Small intestine (tissue), 7 donors: ENCODE results near the gene ARHGAP45. TPM values are rescaled to one million over a fixed set of nuclear protein-coding genes. Genes with fewer than 3 reads are reported as not detected.
"Not testable (repeated sequence)": the region's sequence is repeated elsewhere in the genome, so short reads cannot be mapped to it uniquely, and the experiment has no call there.

ENCODE experiments used
- DNase-seq, 2 donors: peaks; one replicate each; pipeline versions ENCODE4 v3.0.0 to v3.0.0-alpha.2; 2013
- FAIRE-seq: peaks from 2 replicates; lab custom pipeline; 2012; peaks lifted over from hg19 to GRCh38; lab: Jason Lieb, UNC
- H3K27ac ChIP-seq, 3 donors: one replicate each; pipeline ENCODE4 v1.5.1; 2013; ENCODE audit warnings: low read length in 2 of 3, mild to moderate bottlenecking in 2 of 3, control low read depth in 1 of 3, inconsistent platforms in 1 of 3, low read depth in 1 of 3, moderate library complexity in 1 of 3
- H3K27me3 ChIP-seq, 3 donors: one replicate each; pipeline ENCODE4 v1.6.1; 2013; ENCODE audit warnings: low read length in 3 of 3, inconsistent platforms in 1 of 3; ENCODE audit not compliant: control insufficient read depth in 3 of 3, insufficient read depth in 3 of 3
- H3K36me3 ChIP-seq, 3 donors: one replicate each; pipeline ENCODE4 v1.6.1; 2013; ENCODE audit warnings: low read length in 3 of 3, inconsistent platforms in 1 of 3, low read depth in 1 of 3, mild to moderate bottlenecking in 1 of 3, moderate library complexity in 1 of 3; ENCODE audit not compliant: control insufficient read depth in 3 of 3, insufficient read depth in 2 of 3
- H3K4me1 ChIP-seq, 3 donors: one replicate each; pipeline ENCODE4 v1.6.1; 2013; ENCODE audit warnings: low read length in 2 of 3, inconsistent platforms in 1 of 3, low read depth in 1 of 3, mild to moderate bottlenecking in 1 of 3, moderate library complexity in 1 of 3; ENCODE audit not compliant: control insufficient read depth in 3 of 3, insufficient read depth in 2 of 3
- H3K4me3 ChIP-seq, 3 donors: one replicate each; pipeline ENCODE4 v1.5.1; 2013; ENCODE audit warnings: low read length in 3 of 3, control low read depth in 1 of 3, inconsistent platforms in 1 of 3, low read depth in 1 of 3, mild to moderate bottlenecking in 1 of 3, moderate library complexity in 1 of 3
- H3K9me3 ChIP-seq, 2 donors: one replicate each; pipeline ENCODE4 v1.6.1; 2013; ENCODE audit warnings: low read depth in 1 of 2, low read length in 1 of 2; ENCODE audit not compliant: control insufficient read depth in 2 of 2, insufficient read depth in 1 of 2
- WGBS, 3 donors: extraction: QIAGEN DNeasy Blood & Tissue Kit; methylation state at CpG; one replicate each; pipeline ENCODE4 v1.1.7; 2013; 5-methylcytosine and 5-hydroxymethylcytosine counted together
- polyA plus RNA-seq, 4 donors: library from polyadenylated mRNA; stranded (reverse) in 3 of 4; unstranded in 1 of 4; fragments of 200-250 nt in 3 of 4; fragments of 120-200 nt in 1 of 4; gene quantifications; one replicate each; pipeline versions ENCODE4 v1.2.1 to v1.2.3, GENCODE V29; 2013
- donor health status: healthy with polysubstance abuse.
- donor health status: control.
- donor health status: control.
- donor health status: Bipolar disorder and iron deficiency.
- donor health status: healthy.

The ARHGAP45 gene
- polyA plus RNA-seq, 4 donors: 15.9 to 81.1 (median 48.5) TPM

DNA sequence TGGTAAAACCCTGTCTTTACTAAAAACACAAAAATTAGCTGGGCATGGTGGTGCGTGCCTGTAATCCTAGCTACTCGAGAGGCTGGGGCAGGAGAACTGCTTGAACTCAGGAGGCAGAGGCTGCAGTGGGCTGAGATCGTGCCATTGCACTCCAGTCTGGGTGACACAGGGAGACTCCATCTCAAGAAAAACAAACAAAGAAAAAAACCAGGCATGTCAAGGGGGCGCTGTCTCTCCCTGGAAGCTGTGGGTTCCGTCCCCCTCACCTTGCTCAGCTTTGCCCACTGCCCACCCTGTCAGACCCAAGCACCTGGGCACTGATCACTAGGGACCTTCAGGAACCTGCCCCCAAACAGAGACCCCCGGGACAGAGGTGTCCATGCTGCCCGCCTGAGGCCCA is 62.1 kb downstream of the ARHGAP45 start:
- not testable (repeated sequence) for H3K27ac ChIP-seq, H3K9me3 ChIP-seq, H3K4me3 ChIP-seq, DNase-seq, H3K27me3 ChIP-seq, FAIRE-seq
- peaks cover 3 to 26% (median 9%) of the 10 kb centered on the region in 3 donors for H3K4me1 ChIP-seq
- 93 to 94% (median 94%) methylated on average over 7 of the region's 7 CpGs for WGBS, 3 donors
- H3K36me3 ChIP-seq: peaks cover 8 to 75% (median 18%) of the 10 kb centered on the region in 3 donors

DNA sequence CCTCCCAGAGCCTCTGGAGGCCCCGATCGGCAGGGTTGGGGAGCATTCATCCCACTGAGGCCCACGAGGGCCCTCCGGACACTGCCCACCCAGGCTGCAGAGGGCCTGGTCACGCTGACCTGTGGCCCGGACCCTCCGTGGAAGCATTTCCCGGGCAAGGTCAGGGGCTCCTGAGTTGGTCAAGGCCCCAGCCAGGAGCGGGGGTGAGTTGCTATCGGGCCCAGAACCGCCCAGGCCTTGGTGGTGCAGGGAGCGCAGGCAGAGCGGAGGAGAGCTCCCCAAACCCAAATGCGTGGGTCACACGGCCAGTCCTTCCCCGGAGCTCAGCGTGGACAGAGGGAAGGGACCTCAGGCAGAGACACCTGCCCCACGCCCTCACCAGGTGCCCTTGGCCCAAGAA is 62.6 kb downstream of the ARHGAP45 start:
- 94% methylated on average over 15 to 18 of the region's 18 CpGs for whole genome bisulfite sequencing, 3 donors
- no peaks in the 10 kb centered on the region for H3K9me3 ChIP-seq
- peaks cover 3 to 26% (median 9%) of the 10 kb centered on the region in 3 donors for H3K4me1 ChIP-seq
- H3K36me3 ChIP-seq: peaks cover 8 to 75% (median 17%) of the 10 kb centered on the region in 3 donors
- no peak overlapping the region for H3K27ac ChIP-seq
- DNase-seq (no peak), FAIRE-seq (no peak)
- no peaks in the 10 kb centered on the region for H3K27me3 ChIP-seq
- no peak overlapping the region for H3K4me3 ChIP-seq

DNA sequence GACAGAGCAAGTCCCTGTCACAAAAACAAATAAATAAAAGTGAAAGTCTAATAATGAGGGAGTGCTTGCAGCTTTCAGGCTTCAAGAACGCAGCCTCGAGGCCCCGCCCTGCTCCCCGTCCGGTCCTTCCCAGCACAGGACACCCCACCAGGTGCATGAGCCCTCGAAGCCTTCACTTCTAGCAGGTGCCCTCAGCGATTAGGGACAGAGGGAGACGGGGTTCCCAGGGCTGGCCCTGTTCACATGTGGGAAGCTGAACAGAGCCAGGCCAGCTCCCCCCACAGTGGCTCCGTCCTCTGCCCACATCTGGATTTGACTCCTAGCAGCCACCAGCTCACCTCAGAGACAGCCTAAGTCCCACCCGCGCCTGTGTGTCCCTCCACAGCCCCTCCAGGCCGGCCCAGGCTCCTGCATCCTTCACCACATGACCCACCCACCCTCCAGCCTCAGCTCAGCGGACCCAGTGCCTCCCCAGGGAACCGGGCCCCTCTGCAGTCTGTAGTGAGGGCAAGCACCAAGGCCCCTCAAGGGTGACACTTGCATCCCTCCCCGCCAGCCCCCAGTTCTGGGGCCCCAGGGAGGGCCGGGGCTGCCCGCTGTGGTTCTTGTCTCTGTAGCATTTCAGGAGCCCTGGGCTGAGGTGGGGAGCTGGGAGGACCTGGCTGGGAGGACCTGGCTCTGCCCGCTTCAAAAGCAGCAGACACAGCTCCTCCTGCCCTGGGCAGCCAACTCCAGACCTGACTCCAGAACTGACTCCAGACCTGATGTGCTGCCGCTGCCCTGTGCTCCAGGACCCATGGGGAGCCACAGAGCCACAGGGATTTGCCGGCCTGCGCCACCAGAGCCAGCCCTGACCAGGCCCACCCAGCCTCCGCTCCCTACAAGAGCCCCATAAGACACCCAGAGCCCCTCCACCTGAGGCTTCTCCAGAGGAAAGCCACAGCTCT is 64.1 kb downstream of the ARHGAP45 start:
- no peak for FAIRE-seq
- Histone ChIP-seq H3K4me3 (peak overlapping the region; percentile 56 to 84 (median 74)), H3K27ac (peak overlapping the region; percentile 77 to 99 (median 80)), H3K4me1 (peaks cover 3 to 34% (median 9%) of the 10 kb centered on the region in 3 donors), H3K9me3 (no peaks in the 10 kb centered on the region), H3K36me3 (peaks cover 8 to 70% (median 10%) of the 10 kb centered on the region in 3 donors), H3K27me3 (no peaks in the 10 kb centered on the region)
- whole genome bisulfite sequencing, 3 donors: 20 to 34% (median 32%) methylated on average over 22 of the region's 22 CpGs
- DNase-seq: peak in 1 of 2 donors; percentile 51

DNA sequence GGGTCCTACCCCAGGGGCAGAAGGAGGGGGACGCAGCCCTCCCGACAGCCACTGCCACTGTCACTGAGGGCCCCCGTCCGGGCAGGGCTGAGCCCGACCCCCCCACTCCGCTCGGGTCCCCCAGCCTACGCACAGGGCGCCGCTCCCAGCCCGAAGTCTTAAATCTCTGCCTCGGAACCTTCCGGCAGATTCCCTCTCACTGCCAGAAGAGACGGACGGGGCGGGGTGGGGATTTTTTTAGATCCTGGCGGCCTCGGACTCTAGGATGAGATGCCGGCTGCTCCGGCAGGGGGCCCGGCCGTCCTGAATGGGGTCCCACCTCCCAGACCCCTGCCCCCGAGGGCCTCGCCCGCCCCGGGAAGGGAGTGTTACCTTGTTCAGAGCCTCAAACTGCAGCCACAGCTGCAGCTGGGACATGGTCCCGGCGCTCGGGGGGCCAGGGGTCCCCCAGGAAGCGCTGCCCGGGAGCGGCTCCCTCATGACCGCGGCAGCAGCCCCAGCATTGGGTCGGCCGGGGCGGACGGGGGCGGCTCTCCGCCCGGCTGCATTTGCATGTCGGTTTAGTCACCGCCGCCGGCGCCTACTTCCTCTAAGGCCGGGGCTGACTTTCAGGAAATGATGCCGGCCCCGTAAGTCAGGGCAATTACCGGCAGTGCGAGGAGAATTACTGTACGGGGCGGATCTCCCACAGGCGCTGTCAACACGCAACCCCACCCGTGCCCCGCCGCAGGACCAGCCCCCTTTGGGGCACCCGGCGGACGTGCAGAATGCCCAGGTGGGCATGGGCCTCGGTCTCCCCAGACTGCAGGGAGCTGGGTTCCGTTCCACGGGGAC is 65.0 kb downstream of the ARHGAP45 start:
- Histone ChIP-seq H3K4me3 (peak overlapping the region; percentile 56 to 84 (median 74)), H3K4me1 (peaks cover 3 to 42% (median 15%) of the 10 kb centered on the region in 3 donors), H3K36me3 (peaks cover 3 to 68% (median 5%) of the 10 kb centered on the region in 3 donors), H3K27me3 (no peaks in the 10 kb centered on the region), H3K9me3 (no peaks in the 10 kb centered on the region), H3K27ac (peak overlapping the region; percentile 77 to 99 (median 80))
- WGBS, 3 donors: 1 to 6% (median 1%) methylated on average over 58 to 64 of the region's 64 CpGs
- peak; percentile 91 to 94 for DNase-seq
- no peak for FAIRE-seq

DNA sequence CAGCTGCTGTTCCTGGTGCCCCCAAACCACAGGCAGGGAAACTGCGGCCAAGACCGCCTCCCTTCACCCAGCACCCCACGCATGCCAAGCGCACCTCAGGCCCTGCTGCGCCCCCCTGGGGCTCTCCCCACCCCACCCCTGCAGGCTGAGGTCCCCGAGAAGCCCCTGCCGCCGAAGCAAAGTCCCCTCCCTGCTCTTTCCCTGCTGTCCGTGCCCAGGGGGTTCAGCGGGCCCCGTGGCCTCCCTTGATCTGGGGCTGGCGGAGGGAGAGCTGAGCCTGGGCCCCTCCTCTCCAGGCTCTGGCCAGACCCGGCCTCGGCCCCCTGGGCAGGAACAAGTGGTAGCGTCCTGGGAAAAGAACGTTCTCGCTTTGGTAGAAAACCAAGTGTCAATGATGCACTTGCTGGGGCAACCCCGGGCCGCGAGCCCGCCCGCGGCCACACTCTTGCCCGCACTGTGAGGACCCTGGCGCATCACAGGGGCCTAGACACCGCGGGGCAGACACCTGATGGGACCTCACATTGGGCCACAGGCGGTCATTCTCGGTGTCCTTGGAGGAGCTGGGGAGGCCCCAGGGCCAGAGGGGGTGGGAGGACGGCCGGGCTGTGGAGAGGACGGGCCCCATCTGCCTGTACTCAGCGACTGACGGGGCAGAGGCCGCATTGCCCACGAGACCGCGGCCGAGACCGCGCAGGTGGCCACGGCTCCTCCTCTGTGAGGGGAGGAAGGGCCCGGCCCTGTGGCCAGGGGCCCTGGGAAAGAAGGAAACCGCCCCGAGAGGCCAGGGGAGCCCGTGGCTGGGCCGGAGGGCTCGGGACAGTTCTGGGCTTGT is 65.8 kb downstream of the ARHGAP45 start:
- H3K9me3 ChIP-seq: no peaks in the 10 kb centered on the region
- H3K4me1 ChIP-seq: peaks cover 3 to 43% (median 15%) of the 10 kb centered on the region in 3 donors
- H3K4me3 ChIP-seq: peak overlapping the region; percentile 32 to 74 (median 56)
- 52 to 76% (median 56%) methylated on average over 35 to 48 of the region's 48 CpGs for WGBS, 3 donors
- peaks cover 0 to 60% (median 0%) of the 10 kb centered on the region in 3 donors for H3K36me3 ChIP-seq
- H3K27ac ChIP-seq: peak overlapping the region; percentile 77 to 99 (median 80)
- DNase-seq (no peak), FAIRE-seq (no peak)
- no peaks in the 10 kb centered on the region for H3K27me3 ChIP-seq

DNA sequence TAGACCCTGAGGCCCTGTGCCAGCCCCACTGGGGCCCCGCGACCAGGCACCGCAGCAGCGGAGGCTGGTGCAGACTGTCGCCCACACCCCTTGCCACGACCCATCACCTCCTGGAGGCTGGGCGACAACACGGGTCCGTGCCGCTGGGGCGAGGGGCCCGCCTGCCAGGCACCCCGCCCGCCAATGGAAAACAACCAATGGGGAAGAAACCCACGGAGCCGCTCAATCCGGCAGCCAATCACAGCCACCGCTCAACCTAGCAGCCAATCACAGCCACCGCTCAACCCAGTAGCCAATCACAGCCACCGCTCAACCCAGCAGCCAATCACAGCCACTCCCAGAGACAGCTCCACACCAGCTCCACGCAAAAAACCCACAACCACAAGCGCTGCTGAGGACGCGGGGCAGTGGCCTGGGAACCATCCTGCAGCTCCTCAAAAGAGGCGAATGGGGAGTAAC is 66.5 kb downstream of the ARHGAP45 start:
- no peak for FAIRE-seq

DNA sequence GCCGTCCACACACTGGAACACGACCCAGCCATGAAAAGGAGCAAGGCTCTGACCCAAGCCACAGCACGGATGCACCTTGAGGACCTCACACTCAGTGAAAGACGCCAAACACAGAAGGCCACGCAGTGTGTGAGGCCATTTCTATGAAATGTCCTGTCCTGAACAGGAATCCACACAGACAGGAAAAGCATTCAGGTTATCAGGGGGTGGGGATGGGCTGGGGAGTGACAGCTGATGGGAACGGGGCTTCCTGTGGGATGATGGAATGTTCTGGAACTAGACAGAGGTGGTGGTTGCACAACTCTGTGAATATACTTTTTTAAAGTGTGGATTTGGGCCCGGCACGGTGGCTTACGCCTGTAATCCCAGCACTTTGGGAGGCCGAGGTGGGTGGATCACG is 67.5 kb downstream of the ARHGAP45 start:
- Histone ChIP-seq H3K36me3 (peaks cover 0 to 60% (median 3%) of the 10 kb centered on the region in 3 donors), H3K4me3 (no peak overlapping the region), H3K27ac (peak overlapping the region in 1 of 3 donors; percentile 99), H3K4me1 (peaks cover 3 to 43% (median 15%) of the 10 kb centered on the region in 3 donors), H3K9me3 (no peaks in the 10 kb centered on the region), H3K27me3 (no peaks in the 10 kb centered on the region)
- DNase-seq (no peak), FAIRE-seq (no peak)
- 88 to 93% (median 92%) methylated on average over 11 of the region's 11 CpGs for WGBS, 3 donors

More for the DNA sequence above, 66.5 kb downstream of the ARHGAP45 start:
- peak in 1 of 2 donors; percentile 60 for DNase-seq
- WGBS, 3 donors: 80 to 87% (median 86%) methylated on average over 22 to 25 of the region's 25 CpGs
- no peaks in the 10 kb centered on the region for H3K9me3 ChIP-seq
- H3K27me3 ChIP-seq: no peaks in the 10 kb centered on the region
- H3K36me3 ChIP-seq: peaks cover 0 to 59% (median 3%) of the 10 kb centered on the region in 3 donors
- H3K27ac ChIP-seq: peak overlapping the region; percentile 20 to 99 (median 80)
- peaks cover 3 to 43% (median 15%) of the 10 kb centered on the region in 3 donors for H3K4me1 ChIP-seq
- H3K4me3 ChIP-seq: peak overlapping the region in 1 of 3 donors; percentile 74
